Astrocyte (in vitro differentiated cells and primary cell): ENCODE data around the gene ZNF584.

Experiments used
- EZH2 ChIP-seq: IDR thresholded peaks from 2 replicates; pipeline ENCODE4 v1.6.1; 2012; ENCODE audit warnings: mild to moderate bottlenecking, low read length, inconsistent platforms; ENCODE audit not compliant: insufficient read depth
- TF ChIP-seq, protein P1 (sequence below): IDR thresholded peaks from 2 replicates; pipeline ENCODE4 v1.5.1; 2011; ENCODE audit warnings: low read depth, mild to moderate bottlenecking, inconsistent platforms, low read length, moderate library complexity; ENCODE audit not compliant: insufficient read depth

- TF ChIP-seq, protein P1, sequence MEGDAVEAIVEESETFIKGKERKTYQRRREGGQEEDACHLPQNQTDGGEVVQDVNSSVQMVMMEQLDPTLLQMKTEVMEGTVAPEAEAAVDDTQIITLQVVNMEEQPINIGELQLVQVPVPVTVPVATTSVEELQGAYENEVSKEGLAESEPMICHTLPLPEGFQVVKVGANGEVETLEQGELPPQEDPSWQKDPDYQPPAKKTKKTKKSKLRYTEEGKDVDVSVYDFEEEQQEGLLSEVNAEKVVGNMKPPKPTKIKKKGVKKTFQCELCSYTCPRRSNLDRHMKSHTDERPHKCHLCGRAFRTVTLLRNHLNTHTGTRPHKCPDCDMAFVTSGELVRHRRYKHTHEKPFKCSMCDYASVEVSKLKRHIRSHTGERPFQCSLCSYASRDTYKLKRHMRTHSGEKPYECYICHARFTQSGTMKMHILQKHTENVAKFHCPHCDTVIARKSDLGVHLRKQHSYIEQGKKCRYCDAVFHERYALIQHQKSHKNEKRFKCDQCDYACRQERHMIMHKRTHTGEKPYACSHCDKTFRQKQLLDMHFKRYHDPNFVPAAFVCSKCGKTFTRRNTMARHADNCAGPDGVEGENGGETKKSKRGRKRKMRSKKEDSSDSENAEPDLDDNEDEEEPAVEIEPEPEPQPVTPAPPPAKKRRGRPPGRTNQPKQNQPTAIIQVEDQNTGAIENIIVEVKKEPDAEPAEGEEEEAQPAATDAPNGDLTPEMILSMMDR = no peak
- no peak for TF ChIP-seq EZH2
Measured at GRCh38 chr19:58409010-58409790, 751 bp downstream of the ZNF584 start.
